ENCODE data around the gene FAF1.

The FAF1 gene

GRCh38 chr1:50930965-50931737, 28.9 kb downstream of the FAF1 start:
- ChIA-PET CTCF (interaction anchor here (0.9 to 3.2 kb wide), 5 partner anchors 14 to 259 kb away, joined by 3 to 28 read pairs (median 11); partner anchors contain the start of gene CDKN2C), POLR2A (no interaction called here)
- TF ChIP-seq, protein P1, sequence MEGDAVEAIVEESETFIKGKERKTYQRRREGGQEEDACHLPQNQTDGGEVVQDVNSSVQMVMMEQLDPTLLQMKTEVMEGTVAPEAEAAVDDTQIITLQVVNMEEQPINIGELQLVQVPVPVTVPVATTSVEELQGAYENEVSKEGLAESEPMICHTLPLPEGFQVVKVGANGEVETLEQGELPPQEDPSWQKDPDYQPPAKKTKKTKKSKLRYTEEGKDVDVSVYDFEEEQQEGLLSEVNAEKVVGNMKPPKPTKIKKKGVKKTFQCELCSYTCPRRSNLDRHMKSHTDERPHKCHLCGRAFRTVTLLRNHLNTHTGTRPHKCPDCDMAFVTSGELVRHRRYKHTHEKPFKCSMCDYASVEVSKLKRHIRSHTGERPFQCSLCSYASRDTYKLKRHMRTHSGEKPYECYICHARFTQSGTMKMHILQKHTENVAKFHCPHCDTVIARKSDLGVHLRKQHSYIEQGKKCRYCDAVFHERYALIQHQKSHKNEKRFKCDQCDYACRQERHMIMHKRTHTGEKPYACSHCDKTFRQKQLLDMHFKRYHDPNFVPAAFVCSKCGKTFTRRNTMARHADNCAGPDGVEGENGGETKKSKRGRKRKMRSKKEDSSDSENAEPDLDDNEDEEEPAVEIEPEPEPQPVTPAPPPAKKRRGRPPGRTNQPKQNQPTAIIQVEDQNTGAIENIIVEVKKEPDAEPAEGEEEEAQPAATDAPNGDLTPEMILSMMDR (IDR thresholded peaks at IDR 0.05; ENCODE audit: control extremely low read depth, extremely low read depth, low read depth, missing control alignments), result no peak
- no peak for DNase-seq (ENCODE audit: extremely low spot score)

GRCh38 chr1:50930193-50930592, 29.9 kb downstream of the FAF1 start:
- TF ChIP-seq, protein P1 (IDR thresholded peaks at IDR 0.05; ENCODE audit: control extremely low read depth, extremely low read depth, low read depth, missing control alignments), result no peak
- POLR2A ChIA-PET, result interaction anchor here (1.0 kb wide), 1 partner anchor 30 kb away, joined by 5 read pairs; no protein-coding TSS in a partner anchor
- peak; percentile 35 for DNase-seq (ENCODE audit: extremely low spot score)
- CTCF ChIA-PET, result interaction anchor here (0.8 to 3.2 kb wide), 25 partner anchors 9 to 278 kb away, joined by 3 to 28 read pairs (median 5); partner anchors contain the start of genes CDKN2C and FAF1

DNA sequence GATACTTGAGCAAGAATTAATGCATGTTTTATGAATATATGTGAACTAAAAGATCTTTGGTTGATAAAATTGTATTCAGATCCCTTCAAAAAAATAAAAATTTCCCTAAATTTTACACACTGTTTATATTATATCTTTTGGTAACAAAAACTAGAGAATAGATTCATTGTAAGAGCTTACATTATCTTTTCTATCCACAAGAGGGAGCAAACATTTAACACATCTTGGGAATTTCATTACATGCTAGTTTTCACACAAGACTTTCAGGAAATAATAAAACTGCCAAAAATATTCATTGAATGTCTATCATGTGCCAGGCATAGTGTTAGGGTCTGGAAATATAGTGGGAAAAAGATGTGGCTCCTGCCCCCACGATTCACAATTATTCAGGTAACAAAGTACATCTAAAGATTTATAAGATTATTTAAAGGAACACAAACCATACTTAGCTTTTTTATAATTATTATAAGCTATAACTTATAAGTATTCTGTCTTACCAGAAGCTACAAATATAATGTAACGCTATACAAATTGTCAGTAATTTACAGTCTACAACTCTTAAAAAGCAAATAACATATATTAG, 30.6 kb downstream of the FAF1 start:
- TF ChIP-seq, protein P1 (IDR thresholded peaks at IDR 0.05; ENCODE audit: control extremely low read depth, extremely low read depth, low read depth, missing control alignments), result peak; percentile 36
- no peak for DNase-seq (ENCODE audit: extremely low spot score)
- CTCF ChIA-PET, result interaction anchor here (0.8 to 3.2 kb wide), 27 partner anchors 9 to 279 kb away, joined by 3 to 28 read pairs (median 5); partner anchors contain the start of genes CDKN2C and FAF1
- POLR2A ChIA-PET, result interaction anchor here (1.0 kb wide), 1 partner anchor 31 kb away, joined by 5 read pairs; no protein-coding TSS in a partner anchor

DNA sequence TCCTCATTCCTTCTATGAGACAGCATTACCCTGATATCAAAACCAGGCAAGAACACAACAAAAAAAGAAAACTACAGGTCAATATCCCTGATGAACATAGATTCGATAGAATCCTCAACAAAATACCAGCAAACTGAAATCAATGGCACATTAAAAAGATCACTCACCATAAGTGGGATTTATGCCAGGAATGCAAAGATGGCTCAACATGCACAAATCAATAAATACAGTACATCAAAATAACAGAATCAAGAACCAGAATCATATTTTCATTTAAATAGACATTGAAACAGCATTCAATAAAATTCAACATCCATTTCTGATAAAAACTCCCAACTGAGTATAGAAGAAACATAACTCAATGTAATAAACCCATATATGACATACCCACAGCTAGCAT, 36.5 kb downstream of the FAF1 start:
- ChIA-PET CTCF (no interaction called here), POLR2A (no interaction called here)
- DNase-seq (ENCODE audit: extremely low spot score), result no peak
- TF ChIP-seq, protein P1 (IDR thresholded peaks at IDR 0.05; ENCODE audit: control extremely low read depth, extremely low read depth, low read depth, missing control alignments), result no peak

DNA sequence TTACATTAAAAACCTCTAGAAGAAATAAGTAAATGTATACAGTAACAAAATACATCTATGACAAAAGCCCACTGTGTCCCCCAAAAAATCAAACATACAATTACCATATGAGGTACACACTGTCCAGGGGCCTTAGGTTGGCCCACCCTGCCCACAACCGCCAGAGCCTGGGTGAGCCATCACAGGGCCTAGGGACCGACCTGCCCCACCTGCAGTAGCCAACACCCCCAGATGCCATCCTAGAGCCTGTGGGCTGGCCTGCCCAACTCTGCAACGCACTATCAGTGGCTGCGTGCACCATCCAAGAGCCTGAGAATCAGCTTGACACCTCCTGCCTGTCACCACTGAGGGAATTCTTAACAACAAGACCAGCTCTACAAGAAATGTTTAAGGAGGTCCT, 39.0 kb downstream of the FAF1 start:
- POLR2A ChIA-PET, result no interaction called here
- TF ChIP-seq, protein P1 (IDR thresholded peaks at IDR 0.05; ENCODE audit: control extremely low read depth, extremely low read depth, low read depth, missing control alignments), result no peak
- no peak for DNase-seq (ENCODE audit: extremely low spot score)
- CTCF ChIA-PET, result interaction anchor here (1.1 to 2.1 kb wide), 4 partner anchors 9 to 268 kb away, joined by 4 to 5 read pairs (median 5); no protein-coding TSS in a partner anchor

- ChIA-PET POLR2A (no interaction called here), CTCF (interaction anchor here (1.1 to 2.1 kb wide), 4 partner anchors 10 to 269 kb away, joined by 4 to 5 read pairs (median 5); no protein-coding TSS in a partner anchor)
- DNase-seq (ENCODE audit: extremely low spot score), result no peak
- TF ChIP-seq, protein P1 (IDR thresholded peaks at IDR 0.05; ENCODE audit: control extremely low read depth, extremely low read depth, low read depth, missing control alignments), result no peak
Observed at GRCh38 chr1:50920409-50920808, 39.7 kb downstream of the FAF1 start.

Data from GM10248 (cell line).